ENCODE data around the gene CFAP70. TPM values are rescaled to one million over a fixed set of nuclear protein-coding genes. Genes with fewer than 3 reads are reported as not detected.

Gene CFAP70
- total RNA-seq, 4 donors from 2014 or later: 0.94 to 7.0 (median 1.8) TPM

GRCh38 chr10:73386583-73386982 is 27.9 kb upstream of the CFAP70 start:
- DNase-seq (ENCODE audit: low spot score in 2 of 2): no peak
- TF ChIP-seq CTCF (IDR thresholded peaks at IDR 0.05) (no peak), POLR2A (IDR thresholded peaks at IDR 0.05) (no peak)
- no peak overlapping the region for H3K4me3 ChIP-seq (ENCODE audit: low read depth, poor library complexity, severe bottlenecking)
- intact Hi-C loops (cut with DNase I; ENCODE audit: low total_unique reads): no loop called here
- 95 to 98% methylated on average over 7 of the region's 7 CpGs for WGBS, 2 donors

DNA sequence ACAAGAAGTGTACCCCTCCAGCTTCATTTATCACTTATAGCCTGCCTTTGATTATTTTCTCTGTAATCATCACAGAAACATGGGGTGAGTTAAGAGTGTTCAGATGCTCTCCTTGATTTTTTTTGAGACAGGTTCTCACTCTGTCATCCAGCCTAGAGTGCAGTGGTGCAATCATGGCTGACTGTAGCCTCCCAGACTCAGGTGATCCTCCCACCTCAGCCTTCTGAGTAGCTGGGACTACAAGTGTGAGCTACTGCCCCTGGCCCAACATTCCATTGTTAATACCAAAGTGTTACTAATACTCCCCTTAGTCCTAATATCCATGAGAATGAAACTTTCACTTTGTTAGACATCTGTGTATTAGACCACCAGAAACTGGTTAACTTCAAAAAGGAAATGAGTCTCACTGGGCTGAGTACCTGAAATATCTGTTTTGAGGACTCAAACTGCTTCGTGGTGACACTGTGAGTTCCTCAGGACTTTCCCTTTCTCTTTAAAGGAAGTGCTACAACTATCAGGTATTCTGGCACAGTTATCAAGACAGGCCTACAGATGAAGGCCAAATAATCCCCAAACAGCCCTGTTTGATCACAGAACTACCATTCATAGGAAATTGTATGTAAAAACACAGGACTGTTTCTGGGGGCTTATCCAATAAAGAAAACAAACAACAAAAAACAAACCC is 20.5 kb upstream of the CFAP70 start:
- intact Hi-C loops (cut with DNase I; ENCODE audit: low total_unique reads): no loop called here
- no peak overlapping the region for H3K4me3 ChIP-seq (ENCODE audit: low read depth, poor library complexity, severe bottlenecking)
- TF ChIP-seq CTCF (IDR thresholded peaks at IDR 0.05) (no peak), POLR2A (IDR thresholded peaks at IDR 0.05) (no peak)
- 85 to 88% methylated on average over 1 of the region's 1 CpG for WGBS, 2 donors
- DNase-seq (ENCODE audit: low spot score in 2 of 2): no peak

GRCh38 chr10:73376679-73377078 is 18.0 kb upstream of the CFAP70 start:
- WGBS, 2 donors: 66 to 70% methylated on average over 3 of the region's 3 CpGs

DNA sequence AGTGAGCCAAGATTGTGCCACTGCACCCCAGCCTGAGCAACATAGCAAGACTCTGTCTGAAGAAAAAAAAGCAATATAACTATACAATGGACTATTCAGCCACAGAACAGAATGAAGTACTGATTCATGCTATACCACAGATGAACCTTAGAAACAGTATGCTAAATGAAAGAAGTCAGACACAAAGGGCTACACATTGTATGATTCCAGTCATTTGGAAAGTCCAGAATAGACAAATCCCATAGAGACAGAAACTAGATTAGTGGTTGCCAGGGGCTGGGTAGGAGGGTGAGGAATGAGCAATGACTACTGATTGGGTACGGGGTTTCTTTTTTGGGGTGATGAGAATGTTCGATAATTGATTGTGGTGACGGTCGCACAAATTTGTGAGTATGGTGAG is 9.6 kb upstream of the CFAP70 start:
- H3K4me3 ChIP-seq (ENCODE audit: low read depth, poor library complexity, severe bottlenecking): no peak overlapping the region
- DNase-seq (ENCODE audit: low spot score in 2 of 2): no peak
- TF ChIP-seq CTCF (IDR thresholded peaks at IDR 0.05) (no peak), POLR2A (IDR thresholded peaks at IDR 0.05) (no peak)
- intact Hi-C loops (cut with DNase I; ENCODE audit: low total_unique reads): no loop called here
- WGBS, 2 donors: 95 to 99% methylated on average over 4 of the region's 4 CpGs

More at GRCh38 chr10:73376679-73377078, 18.0 kb upstream of the CFAP70 start:
- TF ChIP-seq CTCF (IDR thresholded peaks at IDR 0.05) (no peak), POLR2A (IDR thresholded peaks at IDR 0.05) (no peak)
- no peak for DNase-seq (ENCODE audit: low spot score in 2 of 2)
- intact Hi-C loops (cut with DNase I; ENCODE audit: low total_unique reads): no loop called here
- no peak overlapping the region for H3K4me3 ChIP-seq (ENCODE audit: low read depth, poor library complexity, severe bottlenecking)

- no peak for TF ChIP-seq POLR2A (IDR thresholded peaks at IDR 0.05)
- no peak for TF ChIP-seq CTCF (IDR thresholded peaks at IDR 0.05)
- DNase-seq (ENCODE audit: low spot score in 2 of 2): peak in 1 of 2 donors; percentile 46
- intact Hi-C loops (cut with DNase I; ENCODE audit: low total_unique reads): no loop called here
- WGBS, 2 donors: 87 to 90% methylated on average over 6 of the region's 6 CpGs
- H3K4me3 ChIP-seq (ENCODE audit: low read depth, poor library complexity, severe bottlenecking): no peak overlapping the region
Observed at GRCh38 chr10:73366381-73367298, 8.0 kb upstream of the CFAP70 start.
